ENCODE data around the gene TMEM108.

The TMEM108 gene

DNA sequence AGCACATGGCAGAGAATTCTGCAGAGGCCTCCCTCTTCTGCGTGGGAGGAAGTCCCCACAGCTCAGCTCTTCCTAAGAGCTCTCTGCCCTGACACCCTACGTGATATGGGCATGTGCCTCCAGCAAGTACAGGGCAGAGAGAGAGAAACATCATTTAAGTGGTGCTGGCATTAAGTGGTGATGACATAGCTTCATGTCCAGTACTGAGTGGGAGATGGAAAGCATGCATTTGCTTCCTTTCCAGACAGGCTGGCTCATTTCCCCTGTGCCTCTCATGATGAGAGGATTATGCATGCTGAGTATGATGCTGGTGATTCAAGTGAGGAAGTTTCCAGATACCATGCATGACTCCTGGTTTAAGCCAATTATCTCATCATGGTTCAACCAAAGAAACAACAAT, 388.5 kb downstream of the TMEM108 start:
- ATAC-seq (replicated peaks; ENCODE audit: extremely low read depth, poor library complexity, severe bottlenecking), result no peak
- Mint-ChIP-seq H3K36me3 (ENCODE audit: insufficient read depth) (peaks cover 2% of the 10 kb centered on the region), H3K27me3 (no peaks in the 10 kb centered on the region), H3K9me3 (no peaks in the 10 kb centered on the region), H3K27ac (ENCODE audit: low read depth) (no peak overlapping the region), H3K4me1 (no peaks in the 10 kb centered on the region), H3K4me3 (no peak overlapping the region)
- DNase-seq (ENCODE audit: low spot score in 2 of 2), result no peak

DNA sequence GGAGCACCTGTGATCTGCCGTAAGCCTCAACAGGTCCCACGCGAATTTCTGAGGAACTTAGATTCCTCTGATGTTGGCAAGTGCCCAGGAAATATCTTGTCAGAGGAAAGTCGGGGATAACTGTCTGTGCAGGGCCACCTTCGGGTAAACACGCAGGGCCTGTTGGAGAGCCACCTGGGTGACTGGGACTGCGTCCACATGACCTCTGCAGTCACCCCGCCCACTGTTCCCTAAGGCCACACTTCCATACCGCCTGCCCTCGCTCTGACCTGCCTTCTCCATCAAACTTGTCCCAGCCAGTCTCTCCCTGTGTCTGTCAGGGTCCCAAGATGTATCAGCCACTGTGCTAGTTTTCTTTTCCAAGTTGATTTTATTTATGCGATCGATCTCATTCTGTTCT, 390.4 kb downstream of the TMEM108 start:
- DNase-seq (ENCODE audit: low spot score in 2 of 2), result no peak
- H3K4me3 Mint-ChIP-seq, result no peak overlapping the region
- H3K36me3 Mint-ChIP-seq (ENCODE audit: insufficient read depth), result peaks cover 2% of the 10 kb centered on the region
- H3K27me3 Mint-ChIP-seq, result no peaks in the 10 kb centered on the region
- H3K9me3 Mint-ChIP-seq, result no peaks in the 10 kb centered on the region
- ATAC-seq (replicated peaks; ENCODE audit: extremely low read depth, poor library complexity, severe bottlenecking), result no peak
- H3K27ac Mint-ChIP-seq (ENCODE audit: low read depth), result no peak overlapping the region
- no peaks in the 10 kb centered on the region for H3K4me1 Mint-ChIP-seq

DNA sequence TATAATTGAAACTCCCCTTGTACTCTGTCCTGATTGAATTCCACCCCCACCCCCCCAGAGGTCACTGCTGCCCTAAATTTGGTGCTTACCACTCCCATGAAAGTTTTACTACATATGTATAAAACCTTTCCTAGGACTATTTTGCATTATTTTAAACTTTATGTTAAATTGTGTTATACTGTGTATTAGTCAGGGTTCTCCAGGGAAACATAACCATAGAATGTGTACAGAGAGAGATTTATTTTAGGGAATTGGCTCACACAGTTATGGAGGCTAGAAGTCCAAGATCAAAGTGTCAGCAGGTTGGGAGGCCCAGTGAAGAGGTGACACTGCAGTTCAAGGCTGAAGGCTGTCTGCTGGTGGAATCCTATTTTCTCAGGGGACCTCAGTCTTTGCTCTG, 390.9 kb downstream of the TMEM108 start:
- H3K4me1 Mint-ChIP-seq, result no peaks in the 10 kb centered on the region

DNA sequence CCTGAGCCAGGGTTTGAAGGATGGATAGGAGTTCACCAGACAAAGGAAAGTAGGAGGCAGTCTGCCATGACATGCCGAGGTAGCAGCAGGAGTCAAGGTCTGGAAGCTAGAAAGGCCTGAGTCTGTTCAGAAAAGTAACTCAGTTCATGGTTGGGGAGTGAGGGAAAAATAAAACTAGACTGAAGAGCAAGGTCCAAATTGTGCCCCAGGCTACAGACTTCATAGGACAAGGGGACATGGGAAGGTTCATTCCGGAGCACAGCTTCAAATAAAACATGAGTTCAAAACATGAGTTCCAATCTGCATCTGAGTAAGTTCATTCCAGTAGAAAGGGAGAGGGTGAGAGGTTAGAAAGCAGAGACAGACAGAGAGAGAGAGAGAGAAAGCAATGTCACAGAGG, 401.4 kb downstream of the TMEM108 start:
- H3K9me3 Mint-ChIP-seq, result peaks cover 13% of the 10 kb centered on the region
- no peak for ATAC-seq (replicated peaks; ENCODE audit: extremely low read depth, poor library complexity, severe bottlenecking)
- peaks cover 25% of the 10 kb centered on the region for H3K4me1 Mint-ChIP-seq
- H3K4me3 Mint-ChIP-seq, result no peak overlapping the region
- no peak overlapping the region for H3K27ac Mint-ChIP-seq (ENCODE audit: low read depth)
- no peaks in the 10 kb centered on the region for H3K27me3 Mint-ChIP-seq
- no peak for DNase-seq (ENCODE audit: low spot score in 2 of 2)
- H3K36me3 Mint-ChIP-seq (ENCODE audit: insufficient read depth), result peaks cover 2% of the 10 kb centered on the region

More for the DNA sequence above, 390.9 kb downstream of the TMEM108 start:
- Mint-ChIP-seq H3K9me3 (no peaks in the 10 kb centered on the region), H3K27me3 (no peaks in the 10 kb centered on the region), H3K4me3 (no peak overlapping the region), H3K36me3 (ENCODE audit: insufficient read depth) (peaks cover 2% of the 10 kb centered on the region), H3K27ac (ENCODE audit: low read depth) (no peak overlapping the region)
- DNase-seq (ENCODE audit: low spot score in 2 of 2) (no peak), ATAC-seq (replicated peaks; ENCODE audit: extremely low read depth, poor library complexity, severe bottlenecking) (no peak)

DNA sequence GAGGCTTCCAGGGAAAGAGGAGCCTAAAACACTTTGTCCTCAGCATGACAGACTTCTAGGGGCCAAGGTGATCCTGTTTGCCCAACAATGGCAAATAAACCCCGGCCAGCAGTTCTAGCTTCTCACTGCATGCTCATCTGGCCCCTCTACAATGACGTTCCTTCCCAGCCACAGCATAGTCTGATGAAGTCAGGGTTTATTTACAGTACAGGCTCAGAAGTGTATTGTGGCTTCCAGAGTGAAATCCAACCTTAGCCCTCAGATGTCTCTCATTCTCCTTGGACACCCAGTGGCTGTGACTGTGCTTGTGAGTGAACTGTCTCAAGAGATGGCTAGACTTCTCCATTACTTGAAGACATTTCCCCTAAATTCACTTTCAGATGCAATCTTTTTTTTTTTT, 402.5 kb downstream of the TMEM108 start:
- H3K9me3 Mint-ChIP-seq, result peaks cover 13% of the 10 kb centered on the region
- peaks cover 2% of the 10 kb centered on the region for H3K36me3 Mint-ChIP-seq (ENCODE audit: insufficient read depth)
- no peaks in the 10 kb centered on the region for H3K27me3 Mint-ChIP-seq
- ATAC-seq (replicated peaks; ENCODE audit: extremely low read depth, poor library complexity, severe bottlenecking), result no peak
- DNase-seq (ENCODE audit: low spot score in 2 of 2), result no peak
- H3K27ac Mint-ChIP-seq (ENCODE audit: low read depth), result no peak overlapping the region
- H3K4me3 Mint-ChIP-seq, result no peak overlapping the region
- peaks cover 25% of the 10 kb centered on the region for H3K4me1 Mint-ChIP-seq

DNA sequence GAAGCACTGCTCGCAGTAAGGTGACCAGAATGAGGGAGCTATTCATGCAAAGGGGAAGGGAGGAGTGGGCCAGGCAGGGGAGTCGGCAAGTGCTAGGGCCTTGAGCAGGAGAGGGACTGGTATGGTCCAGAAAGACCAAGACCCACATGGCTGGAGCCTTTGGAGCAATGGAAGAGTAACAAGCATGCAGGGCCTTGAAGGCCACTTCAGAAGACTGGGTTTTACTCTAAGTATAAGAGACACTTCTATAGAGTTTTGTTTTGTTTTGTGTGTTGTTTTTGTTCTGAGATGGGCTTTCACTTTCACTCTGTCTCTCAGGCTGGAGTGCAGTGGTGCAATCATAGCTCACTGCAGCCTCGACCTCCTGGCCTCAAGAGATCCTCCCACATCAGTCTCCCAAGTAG, 403.7 kb downstream of the TMEM108 start:
- H3K27me3 Mint-ChIP-seq, result no peaks in the 10 kb centered on the region
- DNase-seq (ENCODE audit: low spot score in 2 of 2), result no peak
- H3K9me3 Mint-ChIP-seq, result peaks cover 13% of the 10 kb centered on the region
- H3K4me1 Mint-ChIP-seq, result peaks cover 25% of the 10 kb centered on the region
- H3K4me3 Mint-ChIP-seq, result peak overlapping the region; percentile 67
- ATAC-seq (replicated peaks; ENCODE audit: extremely low read depth, poor library complexity, severe bottlenecking), result peak; percentile 36
- peak overlapping the region; percentile 66 for H3K27ac Mint-ChIP-seq (ENCODE audit: low read depth)
- H3K36me3 Mint-ChIP-seq (ENCODE audit: insufficient read depth), result peaks cover 2% of the 10 kb centered on the region

DNA sequence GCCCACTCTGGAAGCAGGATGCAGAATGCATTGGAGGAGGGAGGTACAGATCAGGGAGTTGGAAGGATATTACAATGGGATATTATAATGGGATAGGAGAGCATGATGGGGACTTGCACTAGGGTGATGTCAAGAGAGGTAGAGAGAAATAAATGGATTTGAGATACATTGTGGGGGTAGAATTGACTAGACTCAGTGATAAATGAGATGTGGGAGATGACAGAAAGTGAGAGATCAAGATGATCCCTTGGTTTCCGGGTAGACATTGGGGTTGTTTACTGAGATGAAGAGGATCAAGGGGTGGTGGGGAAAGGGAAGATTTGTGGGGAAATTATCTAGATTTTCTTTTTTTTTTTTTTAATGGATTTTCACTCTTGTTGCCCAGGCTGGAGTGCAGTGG, 404.3 kb downstream of the TMEM108 start:
- H3K4me3 Mint-ChIP-seq, result peak overlapping the region; percentile 67
- peaks cover 25% of the 10 kb centered on the region for H3K4me1 Mint-ChIP-seq

DNA sequence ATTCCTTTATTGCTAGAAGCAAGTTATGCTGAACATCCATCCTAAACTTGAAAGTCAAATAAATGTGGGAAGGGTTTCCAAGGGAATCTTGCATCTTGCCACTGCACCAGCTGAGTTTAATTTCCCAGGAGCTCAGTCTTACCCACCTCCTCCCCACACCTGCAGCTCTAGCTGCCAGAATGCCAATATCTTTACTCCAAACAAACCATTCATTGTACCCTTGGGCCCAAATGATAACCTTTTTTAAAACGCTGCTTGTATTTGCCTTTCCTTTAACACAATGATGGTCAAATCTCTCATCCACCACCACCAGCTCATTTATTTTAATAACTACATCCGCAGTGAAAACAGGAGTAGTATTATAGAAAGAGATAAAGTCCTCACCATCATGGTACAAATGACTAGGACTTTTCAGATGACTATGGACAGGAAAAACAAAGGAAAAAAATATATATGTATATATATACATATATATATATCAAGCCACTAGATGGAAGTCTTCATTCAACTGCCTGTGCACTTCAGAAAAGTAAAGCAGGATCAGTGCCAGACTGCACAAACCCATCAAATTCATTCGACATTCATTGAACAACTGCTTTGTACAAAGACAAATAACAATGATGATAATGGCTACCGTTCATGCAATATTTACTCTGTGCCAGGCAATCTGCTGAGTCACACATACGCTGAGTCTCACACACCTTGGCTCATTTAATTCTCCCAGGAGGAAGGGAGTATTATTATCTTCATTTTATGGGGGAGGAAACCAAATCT, 405.6 kb downstream of the TMEM108 start:
- H3K27me3 Mint-ChIP-seq, result no peaks in the 10 kb centered on the region
- no peak for DNase-seq (ENCODE audit: low spot score in 2 of 2)
- peaks cover 2% of the 10 kb centered on the region for H3K36me3 Mint-ChIP-seq (ENCODE audit: insufficient read depth)
- H3K9me3 Mint-ChIP-seq, result peaks cover 13% of the 10 kb centered on the region
- no peak overlapping the region for H3K4me3 Mint-ChIP-seq
- peaks cover 30% of the 10 kb centered on the region for H3K4me1 Mint-ChIP-seq
- no peak for ATAC-seq (replicated peaks; ENCODE audit: extremely low read depth, poor library complexity, severe bottlenecking)
- H3K27ac Mint-ChIP-seq (ENCODE audit: low read depth), result peak overlapping the region; percentile 26

More for the DNA sequence above, 404.3 kb downstream of the TMEM108 start:
- H3K9me3 Mint-ChIP-seq, result peaks cover 13% of the 10 kb centered on the region
- H3K36me3 Mint-ChIP-seq (ENCODE audit: insufficient read depth), result peaks cover 2% of the 10 kb centered on the region
- peak overlapping the region; percentile 66 for H3K27ac Mint-ChIP-seq (ENCODE audit: low read depth)
- DNase-seq (ENCODE audit: low spot score in 2 of 2), result no peak
- ATAC-seq (replicated peaks; ENCODE audit: extremely low read depth, poor library complexity, severe bottlenecking), result no peak
- H3K27me3 Mint-ChIP-seq, result no peaks in the 10 kb centered on the region

DNA sequence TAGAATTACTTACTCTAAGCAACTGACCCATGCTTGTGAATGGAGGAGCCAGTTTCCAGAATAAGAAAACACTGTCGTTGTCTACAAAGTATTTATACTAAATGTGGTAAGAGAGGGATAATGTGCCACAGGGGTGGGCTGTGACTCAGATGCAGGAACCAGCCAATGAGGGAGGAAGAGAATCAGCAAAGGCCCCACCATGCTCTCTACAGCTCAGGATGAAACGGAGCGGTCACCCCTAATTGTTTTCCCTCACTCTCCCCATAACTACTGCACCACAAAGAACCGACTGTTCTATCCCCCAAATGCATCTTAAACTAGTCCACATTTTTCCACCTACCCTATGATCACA, 406.2 kb downstream of the TMEM108 start:
- no peak overlapping the region for H3K4me3 Mint-ChIP-seq
- DNase-seq (ENCODE audit: low spot score in 2 of 2) (no peak), ATAC-seq (replicated peaks; ENCODE audit: extremely low read depth, poor library complexity, severe bottlenecking) (no peak)
- peaks cover 30% of the 10 kb centered on the region for H3K4me1 Mint-ChIP-seq
- H3K36me3 Mint-ChIP-seq (ENCODE audit: insufficient read depth), result peaks cover 2% of the 10 kb centered on the region
- no peaks in the 10 kb centered on the region for H3K27me3 Mint-ChIP-seq
- H3K27ac Mint-ChIP-seq (ENCODE audit: low read depth), result no peak overlapping the region
- peaks cover 11% of the 10 kb centered on the region for H3K9me3 Mint-ChIP-seq

DNA sequence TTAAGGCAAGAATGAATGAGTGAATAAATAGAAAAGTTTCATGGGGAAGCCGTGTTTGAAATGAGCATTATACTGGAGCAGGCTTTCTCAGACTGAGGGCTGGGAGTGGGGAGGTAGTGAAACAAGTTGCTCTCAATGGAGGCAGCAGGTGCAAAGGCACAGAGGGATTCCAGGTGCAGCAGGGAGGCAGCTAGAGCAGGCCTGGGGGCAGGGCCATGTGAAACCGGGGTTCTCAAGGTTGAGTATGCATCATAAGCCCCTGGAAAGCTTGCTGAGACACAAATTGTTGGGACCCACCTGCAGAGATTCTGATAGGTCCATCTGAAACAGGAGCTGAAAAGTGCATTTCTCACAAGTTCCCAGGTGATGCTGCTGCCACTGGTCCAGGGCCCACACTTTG, 406.9 kb downstream of the TMEM108 start:
- peaks cover 5% of the 10 kb centered on the region for H3K9me3 Mint-ChIP-seq
- H3K4me3 Mint-ChIP-seq, result no peak overlapping the region
- peaks cover 2% of the 10 kb centered on the region for H3K36me3 Mint-ChIP-seq (ENCODE audit: insufficient read depth)
- ATAC-seq (replicated peaks; ENCODE audit: extremely low read depth, poor library complexity, severe bottlenecking), result no peak
- no peak for DNase-seq (ENCODE audit: low spot score in 2 of 2)
- no peaks in the 10 kb centered on the region for H3K27me3 Mint-ChIP-seq
- peaks cover 30% of the 10 kb centered on the region for H3K4me1 Mint-ChIP-seq
- H3K27ac Mint-ChIP-seq (ENCODE audit: low read depth), result no peak overlapping the region

Data from central memory CD8-positive, alpha-beta T cell (primary cell).